SJSA1 (cell line): ENCODE results near the gene ITGB5. TPM values are rescaled to one million over a fixed set of nuclear protein-coding genes. Genes with fewer than 3 reads are reported as not detected.
A peak's percentile ranks its signal among the peaks of the same experiment; 100 is the strongest.
"Not testable (repeated sequence)": the region's sequence is repeated elsewhere in the genome, so short reads cannot be mapped to it uniquely, and the experiment has no call there.

ENCODE experiments used
- DNase-seq, 2 experiments: peaks; one replicate each; pipeline ENCODE4 v3.0.0-alpha.2; 2015 to 2020; ENCODE audit warnings: low spot score in 2 of 2, low read depth in 1 of 2
- H3K27ac ChIP-seq: fragments of 250-450 bp; sonication (Bioruptor Pico); 2 replicates; pipeline ENCODE4 v1.5.1; 2020; ENCODE audit warnings: mild to moderate bottlenecking, moderate library complexity
- H3K27me3 ChIP-seq: fragments of 250-450 bp; sonication (Bioruptor Pico); replicated peaks from 2 replicates; pipeline ENCODE4 v1.5.1; 2020; ENCODE audit warnings: mild to moderate bottlenecking, moderate library complexity
- H3K36me3 ChIP-seq: fragments of 250-450 bp; sonication (Bioruptor Pico); 2 replicates; pipeline ENCODE4 v1.5.1; 2020; ENCODE audit warnings: mild to moderate bottlenecking
- H3K4me1 ChIP-seq: fragments of 250-450 bp; sonication (Bioruptor Pico); replicated peaks from 2 replicates; pipeline ENCODE4 v1.6.1; 2021; ENCODE audit warnings: mild to moderate bottlenecking
- H3K4me3 ChIP-seq: fragments of 250-450 bp; sonication (Bioruptor Pico); 2 replicates; pipeline ENCODE4 v1.5.1; 2020; ENCODE audit warnings: mild to moderate bottlenecking
- H3K9me3 ChIP-seq: fragments of 250-450 bp; sonication (Bioruptor Pico); replicated peaks from 2 replicates; pipeline ENCODE4 v1.5.1; 2020; ENCODE audit warnings: mild to moderate bottlenecking
- total RNA-seq: library from RNA; depleted of rRNA; stranded (reverse); fragments of >200 nt; shearing (Covaris generic); gene quantifications from 2 replicates; pipeline ENCODE4 v1.2.3, GENCODE V29; 2014

ITGB5 gene
- total RNA-seq, 1 experiment from 2014 or later, result 84.6 TPM

- not testable (repeated sequence) for DNase-seq, H3K27ac ChIP-seq, H3K27me3 ChIP-seq, H3K36me3 ChIP-seq, H3K4me3 ChIP-seq, H3K9me3 ChIP-seq
- peaks cover 46% of the 10 kb centered on the region for H3K4me1 ChIP-seq
Observed at GRCh38 chr3:124782377-124782712, 104.8 kb downstream of the ITGB5 start.

GRCh38 chr3:124781476-124782376 is 105.4 kb downstream of the ITGB5 start:
- Histone ChIP-seq H3K27ac (peak overlapping the region; percentile 81), H3K36me3 (no peaks in the 10 kb centered on the region; the same call in 1 of the 2 replicates), H3K4me1 (peaks cover 41% of the 10 kb centered on the region), H3K4me3 (no peak overlapping the region), H3K27me3 (no peaks in the 10 kb centered on the region), H3K9me3 (no peaks in the 10 kb centered on the region)
- no peak for DNase-seq

GRCh38 chr3:124780761-124781475 is 106.2 kb downstream of the ITGB5 start:
- H3K27ac ChIP-seq, result peak overlapping the region; percentile 81
- no peaks in the 10 kb centered on the region for H3K27me3 ChIP-seq
- peaks cover 41% of the 10 kb centered on the region for H3K4me1 ChIP-seq
- no peak overlapping the region for H3K4me3 ChIP-seq
- DNase-seq, result peak; percentile 59 to 62
- no peaks in the 10 kb centered on the region for H3K9me3 ChIP-seq
- no peaks in the 10 kb centered on the region; the same call in 1 of the 2 replicates for H3K36me3 ChIP-seq

- no peaks in the 10 kb centered on the region for H3K9me3 ChIP-seq
- H3K4me3 ChIP-seq, result no peak overlapping the region
- H3K27ac ChIP-seq, result peak overlapping the region; percentile 81
- peak; percentile 61 to 65 for DNase-seq
- H3K4me1 ChIP-seq, result peaks cover 41% of the 10 kb centered on the region
- no peaks in the 10 kb centered on the region for H3K27me3 ChIP-seq
- no peaks in the 10 kb centered on the region; the same call in 1 of the 2 replicates for H3K36me3 ChIP-seq
Observed at GRCh38 chr3:124780356-124780755, 106.8 kb downstream of the ITGB5 start.

GRCh38 chr3:124779751-124780191 is 107.4 kb downstream of the ITGB5 start:
- peak overlapping the region; percentile 81 for H3K27ac ChIP-seq
- H3K9me3 ChIP-seq, result no peaks in the 10 kb centered on the region
- DNase-seq, result no peak
- H3K4me1 ChIP-seq, result peaks cover 46% of the 10 kb centered on the region
- no peak overlapping the region for H3K4me3 ChIP-seq
- no peaks in the 10 kb centered on the region for H3K27me3 ChIP-seq
- no peaks in the 10 kb centered on the region; the same call in 1 of the 2 replicates for H3K36me3 ChIP-seq

GRCh38 chr3:124779116-124779515 is 108.0 kb downstream of the ITGB5 start:
- DNase-seq, result no peak
- no peak overlapping the region for H3K27ac ChIP-seq
- H3K4me1 ChIP-seq, result peaks cover 50% of the 10 kb centered on the region
- no peak overlapping the region for H3K4me3 ChIP-seq
- no peaks in the 10 kb centered on the region; the same call in 1 of the 2 replicates for H3K36me3 ChIP-seq
- no peaks in the 10 kb centered on the region for H3K27me3 ChIP-seq
- no peaks in the 10 kb centered on the region for H3K9me3 ChIP-seq

- H3K36me3 ChIP-seq, result peaks cover 5% of the 10 kb centered on the region; the same call in 1 of the 2 replicates
- no peak for DNase-seq
Observed at GRCh38 chr3:124777762-124778470, 109.2 kb downstream of the ITGB5 start.

GRCh38 chr3:124776856-124777255 is 110.3 kb downstream of the ITGB5 start:
- no peak for DNase-seq
- Histone ChIP-seq H3K27me3 (no peaks in the 10 kb centered on the region), H3K4me3 (no peak overlapping the region), H3K4me1 (peaks cover 63% of the 10 kb centered on the region), H3K36me3 (peaks cover 5% of the 10 kb centered on the region; the same call in 1 of the 2 replicates), H3K27ac (no peak overlapping the region), H3K9me3 (no peaks in the 10 kb centered on the region)

More at GRCh38 chr3:124777762-124778470, 109.2 kb downstream of the ITGB5 start:
- no peaks in the 10 kb centered on the region for H3K27me3 ChIP-seq
- peaks cover 52% of the 10 kb centered on the region for H3K4me1 ChIP-seq
- no peak overlapping the region for H3K4me3 ChIP-seq
- H3K9me3 ChIP-seq, result no peaks in the 10 kb centered on the region
- H3K27ac ChIP-seq, result no peak overlapping the region

- no peak overlapping the region for H3K4me3 ChIP-seq
- H3K27ac ChIP-seq, result no peak overlapping the region
- DNase-seq, result no peak
- H3K36me3 ChIP-seq, result peaks cover 5% of the 10 kb centered on the region; the same call in 1 of the 2 replicates
- no peaks in the 10 kb centered on the region for H3K9me3 ChIP-seq
- no peaks in the 10 kb centered on the region for H3K27me3 ChIP-seq
- H3K4me1 ChIP-seq, result peaks cover 57% of the 10 kb centered on the region
Observed at GRCh38 chr3:124775877-124776276, 111.3 kb downstream of the ITGB5 start.

GRCh38 chr3:124774841-124775402 is 112.2 kb downstream of the ITGB5 start:
- H3K4me1 ChIP-seq, result peaks cover 47% of the 10 kb centered on the region
- H3K36me3 ChIP-seq, result peaks cover 5% of the 10 kb centered on the region; the same call in 1 of the 2 replicates
- H3K9me3 ChIP-seq, result no peaks in the 10 kb centered on the region
- DNase-seq, result no peak
- H3K27me3 ChIP-seq, result no peaks in the 10 kb centered on the region
- H3K4me3 ChIP-seq, result no peak overlapping the region
- H3K27ac ChIP-seq, result peak overlapping the region; percentile 62

- Histone ChIP-seq H3K36me3 (peaks cover 5% of the 10 kb centered on the region; the same call in 1 of the 2 replicates), H3K27me3 (no peaks in the 10 kb centered on the region), H3K27ac (peak overlapping the region; percentile 62), H3K4me3 (no peak overlapping the region), H3K4me1 (peaks cover 41% of the 10 kb centered on the region), H3K9me3 (no peaks in the 10 kb centered on the region)
- peak; percentile 64 to 87 for DNase-seq
Observed at GRCh38 chr3:124774327-124774718, 112.8 kb downstream of the ITGB5 start.

GRCh38 chr3:124773351-124774326 is 113.5 kb downstream of the ITGB5 start:
- DNase-seq, result no peak
- peak overlapping the region; percentile 33 for H3K27ac ChIP-seq
- H3K4me3 ChIP-seq, result no peak overlapping the region
- H3K27me3 ChIP-seq, result no peaks in the 10 kb centered on the region
- H3K9me3 ChIP-seq, result no peaks in the 10 kb centered on the region
- peaks cover 36% of the 10 kb centered on the region for H3K4me1 ChIP-seq
- peaks cover 10% of the 10 kb centered on the region for H3K36me3 ChIP-seq
